ENCODE results near the gene DNM3. TPM values are rescaled to one million over a fixed set of nuclear protein-coding genes. Genes with fewer than 3 reads are reported as not detected.

DNM3 gene
- total and polyA plus RNA-seq, 2 of the 8 experiments (the other 6 are each of a cell fraction or from before 2014, with no cell fraction given), result 2.0 to 8.5 TPM

DNA sequence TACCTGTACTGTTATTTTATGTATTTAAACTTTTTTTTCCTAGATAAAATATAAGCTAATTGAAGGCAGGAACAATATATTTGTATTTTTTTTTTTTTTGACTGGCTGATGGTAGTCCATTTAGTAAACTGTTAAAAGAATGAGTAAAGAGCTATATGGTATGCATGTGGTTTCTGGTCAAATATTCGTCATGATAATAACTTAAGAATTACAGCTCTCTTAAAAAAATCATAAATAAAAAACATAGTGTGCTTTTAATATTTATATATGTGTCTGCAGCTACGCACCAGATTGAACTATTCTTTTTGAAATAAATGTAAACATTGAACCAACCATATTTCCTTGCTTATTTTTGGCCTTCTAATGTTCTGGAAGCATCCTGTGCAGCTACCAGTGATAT lies 306.9 kb downstream of the DNM3 start:
- POLR2A ChIA-PET (ENCODE audit: partially characterized antibody), result no interaction called here
- H3K27ac ChIP-seq (ENCODE audit: low read depth, low read length), result no peak overlapping the region

More for the DNA sequence above, 306.9 kb downstream of the DNM3 start:
- H3K79me1 ChIP-seq (ENCODE audit: low read depth, low read length), result no peaks in the 10 kb centered on the region
- peaks cover 0 to 3% (median 0%) of the 10 kb centered on the region in 4 experiments; a peak in 2 of 7 replicates for H3K4me1 ChIP-seq (replicated peaks in 1 of 4; ENCODE audit: control insufficient read depth in 3 of 4, insufficient read depth in 4 of 4, low read length in 3 of 4)
- H3K56ac ChIP-seq (replicated peaks; ENCODE audit: insufficient read length, low read depth, low read length), result no peak overlapping the region
- no peak overlapping the region for H4K5ac ChIP-seq (ENCODE audit: insufficient read length, low read depth, low read length)
- no peak overlapping the region for H3K23ac ChIP-seq (ENCODE audit: insufficient read length)
- H2BK20ac ChIP-seq (ENCODE audit: low read length), result no peak overlapping the region
- no peak overlapping the region for H2BK5ac ChIP-seq (ENCODE audit: low read depth, low read length)
- DNase-seq (ENCODE audit: low read depth in 1 of 2, low spot score in 2 of 2), result no peak
- H4K20me1 ChIP-seq (replicated peaks in 1 of 2; ENCODE audit: control insufficient read depth in 1 of 2, insufficient read depth in 2 of 2, low read length in 2 of 2), result no peaks in the 10 kb centered on the region
- H2AFZ ChIP-seq (ENCODE audit: low read length), result peak overlapping the region; percentile 85
- no peak overlapping the region for H2AK5ac ChIP-seq (ENCODE audit: low read depth, low read length)
- H3K9ac ChIP-seq (replicated peaks in 1 of 4; ENCODE audit: extremely low read depth in 1 of 4, low read depth in 3 of 4, low read length in 3 of 4), result no peak overlapping the region
- H4K91ac ChIP-seq (replicated peaks; ENCODE audit: insufficient read length, low read length), result no peak overlapping the region
- TF ChIP-seq SIN3A (conservative IDR thresholded peaks at IDR 0.05 in 1 of 2, IDR thresholded peaks at IDR 0.05 in 1 of 2; ENCODE audit: low read depth in 1 of 2, low read length in 2 of 2) (no peak), SAP30 (IDR thresholded peaks at IDR 0.05; ENCODE audit: insufficient read depth, insufficient replicate concordance, low read length) (no peak), CHD1 (IDR thresholded peaks at IDR 0.05; ENCODE audit: low read depth, low read length) (no peak), EP300 (IDR thresholded peaks at IDR 0.05; ENCODE audit: borderline replicate concordance in 1 of 2, low read depth in 2 of 2, low read length in 2 of 2) (no peak), RAD21 (IDR thresholded peaks at IDR 0.05 in 1 of 2, conservative IDR thresholded peaks at IDR 0.05 in 1 of 2; ENCODE audit: low read depth in 2 of 2, low read length in 2 of 2) (no peak), KDM4A (IDR thresholded peaks at IDR 0.05; ENCODE audit: low read depth, low read length, severe bottlenecking) (no peak), TEAD4 (IDR thresholded peaks at IDR 0.05; ENCODE audit: low read depth, low read length) (no peak)
- TF ChIP-seq, protein P1, sequence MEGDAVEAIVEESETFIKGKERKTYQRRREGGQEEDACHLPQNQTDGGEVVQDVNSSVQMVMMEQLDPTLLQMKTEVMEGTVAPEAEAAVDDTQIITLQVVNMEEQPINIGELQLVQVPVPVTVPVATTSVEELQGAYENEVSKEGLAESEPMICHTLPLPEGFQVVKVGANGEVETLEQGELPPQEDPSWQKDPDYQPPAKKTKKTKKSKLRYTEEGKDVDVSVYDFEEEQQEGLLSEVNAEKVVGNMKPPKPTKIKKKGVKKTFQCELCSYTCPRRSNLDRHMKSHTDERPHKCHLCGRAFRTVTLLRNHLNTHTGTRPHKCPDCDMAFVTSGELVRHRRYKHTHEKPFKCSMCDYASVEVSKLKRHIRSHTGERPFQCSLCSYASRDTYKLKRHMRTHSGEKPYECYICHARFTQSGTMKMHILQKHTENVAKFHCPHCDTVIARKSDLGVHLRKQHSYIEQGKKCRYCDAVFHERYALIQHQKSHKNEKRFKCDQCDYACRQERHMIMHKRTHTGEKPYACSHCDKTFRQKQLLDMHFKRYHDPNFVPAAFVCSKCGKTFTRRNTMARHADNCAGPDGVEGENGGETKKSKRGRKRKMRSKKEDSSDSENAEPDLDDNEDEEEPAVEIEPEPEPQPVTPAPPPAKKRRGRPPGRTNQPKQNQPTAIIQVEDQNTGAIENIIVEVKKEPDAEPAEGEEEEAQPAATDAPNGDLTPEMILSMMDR (IDR thresholded peaks at IDR 0.05; ENCODE audit: control extremely low read depth in 1 of 3, insufficient read depth in 1 of 3, low read depth in 1 of 3, low read length in 3 of 3), result no peak
- no peak overlapping the region for H2BK15ac ChIP-seq (ENCODE audit: low read length)
- H3K14ac ChIP-seq (ENCODE audit: insufficient read length), result no peak overlapping the region
- no peak for FAIRE-seq
- H3K4me3 ChIP-seq (ENCODE audit: extremely low read depth in 1 of 4, insufficient read depth in 2 of 4, low read depth in 3 of 4, low read length in 4 of 4), result no peak overlapping the region
- no peak overlapping the region for H3K18ac ChIP-seq (ENCODE audit: extremely low read depth, low read length)
- no peak overlapping the region for H2BK12ac ChIP-seq (ENCODE audit: low read depth, low read length)
- no peaks in the 10 kb centered on the region for H3K27me3 ChIP-seq (replicated peaks in 1 of 4; ENCODE audit: control insufficient read depth in 3 of 4, extremely low read depth in 1 of 4, insufficient read depth in 3 of 4, low read length in 3 of 4)
- H3K4me2 ChIP-seq (ENCODE audit: insufficient read depth in 1 of 2, low read depth in 2 of 2, low read length in 2 of 2), result no peak overlapping the region
- WGBS, 2 experiments (ENCODE audit: extremely low coverage in 1 of 2, insufficient coverage in 1 of 2, insufficient read length in 1 of 2, insufficient replicate concordance in 2 of 2, low coverage in 1 of 2, low lambda C conversion rate in 2 of 2, missing lambda C conversion rate in 1 of 2), result 85% methylated on average over 2 of the region's 2 CpGs; no CpG with 5 or more reads in 1 of the 2 experiments
- no peak overlapping the region for H3K4ac ChIP-seq (replicated peaks; ENCODE audit: insufficient read length, low read depth, low read length)
- CTCF ChIA-PET (ENCODE audit: partially characterized antibody), result interaction anchor here (0.6 to 1.7 kb wide), 3 partner anchors 15 to 81 kb away, joined by 3 to 5 read pairs (median 3); no protein-coding TSS in a partner anchor
- H4K8ac ChIP-seq (ENCODE audit: extremely low read depth, insufficient read depth, low read length), result no peak overlapping the region
- H3K9me3 ChIP-seq (ENCODE audit: insufficient read depth in 2 of 2, low read depth in 1 of 2, low read length in 1 of 2), result no peaks in the 10 kb centered on the region
- H3K36me3 ChIP-seq (ENCODE audit: control insufficient read depth in 2 of 4, insufficient read depth in 4 of 4, low read length in 3 of 4), result no peaks in the 10 kb centered on the region
- H3K79me2 ChIP-seq (ENCODE audit: control insufficient read depth in 1 of 2, insufficient read depth in 2 of 2, low read length in 2 of 2), result no peaks in the 10 kb centered on the region
- H2BK120ac ChIP-seq (replicated peaks; ENCODE audit: low read depth, low read length), result no peak overlapping the region
- H3K23me2 ChIP-seq (ENCODE audit: low read depth, low read length), result no peaks in the 10 kb centered on the region

Data from H1 (cell line).